Lower lobe of right lung (tissue), 2 donors: Measurements from ENCODE around the gene ASCC3. TPM values are rescaled to one million over a fixed set of nuclear protein-coding genes. Genes with fewer than 3 reads are reported as not detected.
"Not testable (repeated sequence)": the region's sequence is repeated elsewhere in the genome, so short reads cannot be mapped to it uniquely, and the experiment has no call there.

Experiments used
- ATAC-seq, 2 donors: fragments of 200-7000 bp; cut with Tn5 transposase; one replicate each; pipeline ENCODE4 v1.9.1; 2020 to 2022; ENCODE audit warnings: mild to moderate bottlenecking in 2 of 2, moderate library complexity in 2 of 2
- DNase-seq: peaks from one replicate; pipeline ENCODE4 v3.0.0-alpha.2; 2020
- H3K27ac ChIP-seq: fragments of 200-600 bp; one replicate; pipeline ENCODE4 v1.8.0; 2022
- H3K27me3 ChIP-seq: fragments of 200-600 bp; one replicate; pipeline ENCODE4 v1.8.0; 2022; ENCODE audit warnings: low read depth
- H3K36me3 ChIP-seq: fragments of 200-600 bp; one replicate; pipeline ENCODE4 v1.8.0; 2022; ENCODE audit warnings: mild to moderate bottlenecking
- H3K4me1 ChIP-seq: fragments of 200-600 bp; one replicate; pipeline ENCODE4 v1.8.0; 2022
- H3K4me3 ChIP-seq: fragments of 200-600 bp; one replicate; pipeline ENCODE4 v1.8.0; 2022; ENCODE audit warnings: mild to moderate bottlenecking
- H3K9me3 ChIP-seq: fragments of 200-600 bp; one replicate; pipeline ENCODE4 v1.8.0; 2022
- CTCF ChIP-seq: fragments of 200-600 bp; IDR thresholded peaks from one replicate; pipeline ENCODE4 v1.8.0; 2022; ENCODE audit warnings: antibody characterized with exemption, mild to moderate bottlenecking
- intact Hi-C: fragments of 100-400 bp; cut with DNase I; formaldehyde crosslinking; loops from one replicate; pipeline ENCODE4 v1.11.0; 2022
- total RNA-seq: library from RNA; stranded (reverse); fragmentation: NEBNext Ultra II Directional; extraction: Animal tissue kit (Norgen Biotek cat#: 25700); gene quantifications from one replicate; pipeline ENCODE4 v1.2.1, GENCODE V29; 2021
- donor health status: DM: no; HTN: yes; CAD: no; lungs with severe emphysema.

The ASCC3 gene
- total RNA-seq, 1 donor from 2014 or later, result 34.8 TPM

- DNase-seq (no peak), ATAC-seq (no peak)
- Histone ChIP-seq H3K4me3 (no peak overlapping the region), H3K36me3 (no peaks in the 10 kb centered on the region), H3K9me3 (no peaks in the 10 kb centered on the region), H3K27me3 (no peaks in the 10 kb centered on the region), H3K27ac (no peak overlapping the region), H3K4me1 (no peaks in the 10 kb centered on the region)
- TF ChIP-seq CTCF, result no peak
- intact Hi-C loops, result no loop called here
Measured at GRCh38 chr6:100892693-100893092, 11.6 kb upstream of the ASCC3 start.

DNA sequence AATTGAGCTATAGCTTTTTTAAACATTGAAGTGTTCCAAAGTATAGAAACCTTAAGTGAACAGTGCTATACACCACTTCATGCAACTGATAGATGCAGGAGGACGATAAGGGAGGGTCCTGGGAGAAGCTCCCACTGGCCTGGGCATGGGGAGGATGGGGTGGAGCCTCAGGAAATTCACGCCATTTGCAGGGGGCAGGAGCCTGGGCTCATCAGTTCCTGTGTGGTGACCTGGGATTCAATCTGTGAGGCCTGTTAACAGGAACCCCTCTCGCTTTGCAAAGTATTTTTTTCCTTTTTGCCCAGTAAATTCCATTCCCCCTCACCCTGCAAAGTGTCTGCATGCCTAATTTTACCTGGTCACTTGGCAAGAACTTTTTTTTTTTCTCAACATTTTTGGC, 11.0 kb upstream of the ASCC3 start:
- ATAC-seq, result no peak
- no peak for DNase-seq
- Histone ChIP-seq H3K27me3 (no peaks in the 10 kb centered on the region), H3K27ac (no peak overlapping the region), H3K9me3 (no peaks in the 10 kb centered on the region), H3K36me3 (no peaks in the 10 kb centered on the region), H3K4me1 (no peaks in the 10 kb centered on the region), H3K4me3 (no peak overlapping the region)
- intact Hi-C loops, result no loop called here
- no peak for TF ChIP-seq CTCF

DNA sequence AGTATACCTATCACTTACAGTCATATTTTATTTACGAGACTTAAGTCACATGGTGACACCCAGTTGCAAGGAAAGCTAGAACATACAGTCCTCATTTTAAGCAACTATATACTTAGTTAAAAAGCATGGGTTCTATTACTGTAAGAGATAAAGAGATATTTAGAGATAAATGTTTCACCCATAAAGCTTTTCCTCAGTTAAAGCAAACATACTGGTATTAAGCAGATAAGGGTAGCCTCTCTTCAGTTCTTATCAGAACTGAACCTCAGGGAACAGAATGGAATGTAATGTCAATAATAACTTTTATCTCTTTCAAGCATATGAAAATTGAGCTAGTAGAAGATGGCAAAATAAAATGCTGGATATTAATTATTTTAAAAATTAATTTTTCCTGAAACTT, 9.9 kb upstream of the ASCC3 start:
- intact Hi-C loops, result no loop called here
- Histone ChIP-seq H3K9me3 (no peaks in the 10 kb centered on the region), H3K36me3 (no peaks in the 10 kb centered on the region), H3K4me1 (no peaks in the 10 kb centered on the region), H3K27ac (no peak overlapping the region), H3K4me3 (no peak overlapping the region), H3K27me3 (no peaks in the 10 kb centered on the region)
- DNase-seq (no peak), ATAC-seq (no peak)
- no peak for TF ChIP-seq CTCF

DNA sequence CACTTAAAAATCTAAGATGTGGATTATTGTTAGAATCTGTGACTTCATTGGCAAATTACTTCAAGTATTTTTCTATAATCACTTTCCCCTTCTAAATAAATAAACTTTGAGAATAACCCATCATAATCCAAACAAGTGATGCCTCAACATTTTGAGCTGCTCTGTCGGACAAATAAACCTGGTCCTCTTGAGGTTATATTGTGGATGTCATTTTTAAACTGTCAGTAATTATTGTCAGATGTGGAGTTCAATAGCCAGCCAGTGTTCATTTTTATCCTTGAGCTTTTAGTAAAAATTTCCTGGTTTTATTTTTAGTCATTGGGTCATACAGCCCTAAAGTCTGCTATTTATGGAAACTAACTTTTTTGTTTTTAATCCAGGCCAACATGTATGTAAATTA, 9.5 kb upstream of the ASCC3 start:
- H3K4me3 ChIP-seq, intact Hi-C loops, H3K9me3 ChIP-seq, H3K27me3 ChIP-seq, H3K36me3 ChIP-seq, H3K27ac ChIP-seq, ATAC-seq, DNase-seq, H3K4me1 ChIP-seq: not testable (repeated sequence)

DNA sequence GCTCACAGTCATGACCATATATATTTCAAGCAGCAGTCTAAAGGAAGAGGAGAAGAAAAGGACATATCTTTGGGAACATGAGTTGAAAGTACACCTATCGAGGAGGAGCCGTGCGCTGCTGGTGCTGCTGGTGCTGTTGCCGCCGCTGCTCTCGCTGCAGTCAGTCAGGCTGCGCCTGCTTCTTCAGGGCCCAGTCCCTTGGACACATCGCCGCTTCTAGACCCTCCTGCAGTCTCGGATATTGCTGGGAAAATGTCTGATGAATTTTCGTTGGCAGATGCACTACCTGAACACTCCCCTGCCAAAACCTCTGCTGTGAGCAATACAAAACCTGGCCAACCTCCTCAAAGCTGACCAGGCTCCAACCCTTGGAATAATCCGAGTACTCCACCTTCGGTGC, 8.2 kb upstream of the ASCC3 start:
- Histone ChIP-seq H3K4me3 (no peak overlapping the region), H3K36me3 (no peaks in the 10 kb centered on the region), H3K4me1 (no peaks in the 10 kb centered on the region), H3K27ac (no peak overlapping the region), H3K9me3 (no peaks in the 10 kb centered on the region), H3K27me3 (no peaks in the 10 kb centered on the region)
- intact Hi-C loops, result no loop called here
- ATAC-seq (peak in 1 of 2 donors; percentile 19), DNase-seq (no peak)
- TF ChIP-seq CTCF, result no peak

- peak in 1 of 2 donors; percentile 18 for ATAC-seq
- DNase-seq, result no peak
- no peak for TF ChIP-seq CTCF
Measured at GRCh38 chr6:100886076-100886475, 4.9 kb upstream of the ASCC3 start.

More at GRCh38 chr6:100886076-100886475, 4.9 kb upstream of the ASCC3 start:
- Histone ChIP-seq H3K27ac (no peak overlapping the region), H3K4me1 (peaks cover 4% of the 10 kb centered on the region), H3K36me3 (no peaks in the 10 kb centered on the region), H3K4me3 (no peak overlapping the region), H3K27me3 (no peaks in the 10 kb centered on the region), H3K9me3 (no peaks in the 10 kb centered on the region)
- intact Hi-C loops, result no loop called here
